C4-2B (cell line): ENCODE results near the gene SORL1.
A peak's percentile ranks its signal among the peaks of the same experiment; 100 is the strongest.

ENCODE experiments used
- H3K27ac ChIP-seq: fragments of 450-650 bp; 2 replicates; pipeline ENCODE4 v1.5.1; 2017
- ZFX ChIP-seq: fragments of 450-650 bp; IDR thresholded peaks from 2 replicates; pipeline ENCODE4 v1.6.1; 2017
- TF ChIP-seq, protein P1 (sequence below): fragments of 450-650 bp; conservative IDR thresholded peaks from 2 replicates; pipeline ENCODE4 v1.5.1; 2017; ENCODE audit warnings: mild to moderate bottlenecking

SORL1 gene

DNA sequence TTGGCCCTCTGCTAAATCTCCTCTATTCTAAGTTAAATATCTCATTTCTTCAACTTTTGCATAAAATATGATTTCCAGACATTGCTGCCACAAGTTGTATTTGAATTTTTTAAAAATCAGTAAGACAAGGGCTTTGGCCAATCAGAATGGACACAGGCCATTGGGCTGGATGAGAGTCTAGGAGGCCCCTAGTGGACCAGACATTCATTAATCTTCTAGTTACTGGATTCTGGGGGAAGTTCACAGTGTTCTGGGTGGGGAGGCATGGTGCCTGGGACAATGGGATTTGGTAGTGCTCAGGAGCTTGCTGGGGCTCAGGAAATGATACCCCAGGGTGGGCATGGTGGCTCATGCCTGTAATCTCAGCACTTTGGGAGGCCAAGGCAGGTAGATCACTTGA is 12.4 kb upstream of the SORL1 start:
- no peak for TF ChIP-seq ZFX
- TF ChIP-seq, protein P1, sequence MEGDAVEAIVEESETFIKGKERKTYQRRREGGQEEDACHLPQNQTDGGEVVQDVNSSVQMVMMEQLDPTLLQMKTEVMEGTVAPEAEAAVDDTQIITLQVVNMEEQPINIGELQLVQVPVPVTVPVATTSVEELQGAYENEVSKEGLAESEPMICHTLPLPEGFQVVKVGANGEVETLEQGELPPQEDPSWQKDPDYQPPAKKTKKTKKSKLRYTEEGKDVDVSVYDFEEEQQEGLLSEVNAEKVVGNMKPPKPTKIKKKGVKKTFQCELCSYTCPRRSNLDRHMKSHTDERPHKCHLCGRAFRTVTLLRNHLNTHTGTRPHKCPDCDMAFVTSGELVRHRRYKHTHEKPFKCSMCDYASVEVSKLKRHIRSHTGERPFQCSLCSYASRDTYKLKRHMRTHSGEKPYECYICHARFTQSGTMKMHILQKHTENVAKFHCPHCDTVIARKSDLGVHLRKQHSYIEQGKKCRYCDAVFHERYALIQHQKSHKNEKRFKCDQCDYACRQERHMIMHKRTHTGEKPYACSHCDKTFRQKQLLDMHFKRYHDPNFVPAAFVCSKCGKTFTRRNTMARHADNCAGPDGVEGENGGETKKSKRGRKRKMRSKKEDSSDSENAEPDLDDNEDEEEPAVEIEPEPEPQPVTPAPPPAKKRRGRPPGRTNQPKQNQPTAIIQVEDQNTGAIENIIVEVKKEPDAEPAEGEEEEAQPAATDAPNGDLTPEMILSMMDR, result no peak; the same call in 1 of the 2 replicates
- no peak overlapping the region for H3K27ac ChIP-seq

DNA sequence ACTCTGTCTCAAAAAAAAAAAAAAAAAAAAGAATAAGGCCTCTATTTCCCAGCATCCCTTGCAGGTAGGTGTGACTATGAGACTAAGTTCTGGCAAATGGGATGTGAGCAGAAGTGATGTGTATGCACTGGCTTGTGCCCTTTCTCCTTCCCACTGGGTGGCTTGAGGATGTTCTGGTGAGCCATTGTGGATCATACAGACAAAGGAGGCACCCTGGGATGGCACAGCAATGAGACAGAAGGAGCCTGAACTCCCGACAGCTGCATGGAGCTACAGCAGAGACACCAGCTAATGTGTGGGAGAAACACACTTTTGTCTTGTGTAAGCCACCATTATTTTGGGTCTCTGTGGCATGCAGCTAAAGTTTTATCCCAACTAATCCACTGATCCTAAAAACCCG is 10.6 kb upstream of the SORL1 start:
- no peak overlapping the region for H3K27ac ChIP-seq
- no peak for TF ChIP-seq ZFX
- TF ChIP-seq, protein P1, result no peak

GRCh38 chr11:121443688-121444275 is 8.3 kb upstream of the SORL1 start:
- H3K27ac ChIP-seq, result no peak overlapping the region
- no peak for TF ChIP-seq ZFX
- TF ChIP-seq, protein P1, result no peak

DNA sequence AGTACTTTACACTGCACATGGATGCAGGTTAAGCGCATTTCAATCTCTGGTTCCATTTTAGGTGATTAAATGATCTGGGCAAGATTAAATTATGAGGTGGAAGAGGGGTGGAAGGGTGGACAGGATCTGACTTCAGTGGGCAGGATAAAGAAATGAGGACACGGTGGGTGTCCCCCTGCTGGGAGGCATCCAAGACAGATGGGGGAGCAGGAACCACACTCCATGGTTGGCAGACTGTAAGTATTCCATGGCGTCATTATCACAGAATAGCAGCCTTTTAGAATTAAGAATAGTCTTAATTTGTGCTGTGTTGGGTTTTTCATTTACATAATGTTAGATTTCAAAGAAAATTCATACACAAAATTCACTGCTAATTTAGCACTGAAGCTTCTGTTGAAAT is 7.6 kb upstream of the SORL1 start:
- no peak for TF ChIP-seq ZFX
- TF ChIP-seq, protein P1, result no peak
- no peak overlapping the region for H3K27ac ChIP-seq

DNA sequence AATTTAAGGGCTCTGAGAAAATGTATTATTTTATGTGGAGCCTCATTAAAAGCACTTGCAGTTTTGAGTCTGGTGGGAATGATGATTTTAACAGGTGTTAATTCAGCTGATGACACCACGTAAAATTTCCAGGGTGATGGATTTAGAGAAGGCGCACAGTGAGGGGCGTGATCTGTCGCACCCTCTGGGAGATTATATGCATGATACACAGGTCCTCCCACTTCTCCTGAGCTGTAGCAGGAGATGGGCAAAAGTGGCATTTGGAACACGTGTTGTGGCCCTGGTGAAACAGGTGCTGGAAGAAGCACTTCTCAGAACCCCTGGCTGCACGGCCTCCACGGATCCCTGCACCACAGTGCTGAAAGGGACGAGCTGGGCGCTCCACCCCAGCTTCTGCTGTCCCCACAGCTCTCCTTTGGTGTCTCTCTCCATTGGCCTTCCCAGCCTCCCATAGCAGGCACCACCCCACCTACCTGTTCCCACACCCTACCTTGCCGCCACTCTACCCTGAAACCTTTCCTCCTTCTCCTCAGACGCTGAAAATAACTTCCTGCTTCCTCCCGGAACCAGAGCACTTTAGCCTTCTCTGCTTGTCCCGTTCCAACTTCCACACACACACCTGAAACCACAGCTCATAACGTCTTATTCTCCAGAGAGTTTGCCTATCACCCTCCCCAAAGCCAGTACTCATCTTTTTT is 6.9 kb upstream of the SORL1 start:
- no peak overlapping the region; the same call in 1 of the 2 replicates for H3K27ac ChIP-seq
- TF ChIP-seq, protein P1, result no peak

DNA sequence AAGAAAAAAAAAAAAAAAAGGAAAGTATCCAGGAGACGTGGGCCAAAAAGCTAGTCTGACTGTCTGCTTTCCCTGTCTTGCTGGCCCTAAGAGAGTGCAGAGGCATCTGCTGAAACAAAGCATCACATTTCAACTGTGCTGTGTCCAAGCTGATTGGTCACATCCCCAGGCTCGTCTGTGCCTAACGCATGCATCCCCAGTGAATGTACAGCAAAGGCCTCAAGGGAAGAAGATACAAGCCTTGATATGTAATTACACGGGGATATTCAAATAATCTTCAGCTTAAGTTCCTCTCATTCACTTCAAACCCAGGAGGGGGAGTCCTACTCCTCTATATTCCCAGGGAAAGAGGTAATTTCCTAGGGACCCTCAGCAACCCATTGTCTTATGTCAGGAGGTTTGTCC is 5.4 kb upstream of the SORL1 start:
- TF ChIP-seq, protein P1, result 0 out of 2 replicates have a peak, but pooled peaks have one; percentile 7
- no peak for TF ChIP-seq ZFX
- H3K27ac ChIP-seq, result no peak overlapping the region

- no peak overlapping the region for H3K27ac ChIP-seq
These were observed 4.1 kb upstream of the SORL1 start for GRCh38 chr11:121448011-121448410.

More at GRCh38 chr11:121448011-121448410, 4.1 kb upstream of the SORL1 start:
- TF ChIP-seq, protein P1, result no peak
- no peak for TF ChIP-seq ZFX
